Uterus (tissue), 4 donors: ENCODE data around the gene NIN. TPM values are rescaled to one million over a fixed set of nuclear protein-coding genes. Genes with fewer than 3 reads are reported as not detected.

Source experiments
- DNase-seq, 2 donors: peaks; one replicate each; pipeline ENCODE4 v3.0.0-alpha.2; 2019 to 2020
- H3K27ac ChIP-seq, 2 donors: fragments of 200-600 bp; sonication (generic); 1 replicate in 1 of 2; 2 replicates in 1 of 2; pipeline ENCODE4 v1.5.1; 2016 to 2018
- H3K27me3 ChIP-seq, 2 donors: fragments of 200-600 bp; sonication (generic); one replicate each; pipeline ENCODE4 v1.5.1; 2018 to 2019; ENCODE audit warnings: control low read depth in 1 of 2
- H3K36me3 ChIP-seq, 2 donors: fragments of 200-600 bp; sonication (generic); one replicate each; pipeline ENCODE4 v1.5.1; 2019; ENCODE audit warnings: control low read depth in 1 of 2
- H3K4me1 ChIP-seq, 2 donors: fragments of 200-600 bp; sonication (generic); one replicate each; pipeline ENCODE4 v1.5.1; 2018 to 2019; ENCODE audit warnings: control low read depth in 1 of 2
- H3K4me3 ChIP-seq, 2 donors: fragments of 200-600 bp; sonication (generic); 1 replicate in 1 of 2; 2 replicates in 1 of 2; pipeline ENCODE4 v1.5.1; 2018 to 2019; ENCODE audit warnings: mild to moderate bottlenecking in 1 of 2
- H3K9me3 ChIP-seq, 2 donors: fragments of 200-600 bp; sonication (generic); one replicate each; pipeline ENCODE4 v1.5.1; 2019; ENCODE audit warnings: control low read depth in 1 of 2
- CTCF ChIP-seq, 4 experiments: fragments of 200-600 bp in 2 of 4; fragments of 450-650 bp in 2 of 4; sonication (generic) in 2 of 4; IDR thresholded peaks; one replicate each; pipeline ENCODE4 v1.5.1; 2016 to 2019; ENCODE audit warnings: antibody characterized with exemption in 4 of 4, mild to moderate bottlenecking in 2 of 4, moderate library complexity in 1 of 4
- POLR2A ChIP-seq, 2 donors: fragments of 450-650 bp; IDR thresholded peaks; one replicate each; pipeline ENCODE4 v1.6.1; 2016; ENCODE audit warnings: antibody characterized with exemption in 2 of 2, mild to moderate bottlenecking in 1 of 2, moderate library complexity in 1 of 2
- intact Hi-C: fragments of 100-400 bp; cut with DNase I; formaldehyde crosslinking; loops from one replicate; pipeline ENCODE4 v1.15.1; 2023; ENCODE audit warnings: low total_unique reads
- total RNA-seq, 4 donors: library from RNA; depleted of rRNA in 3 of 4; stranded (reverse); fragments of >200 nt in 3 of 4; gene quantifications; one replicate each; pipeline versions ENCODE4 v1.1.0 to v1.2.4, GENCODE V29; 2014 to 2023
- donor health status: DM: yes; HTN: yes; CAD: no.

The NIN gene
- total RNA-seq, 4 donors from 2014 or later: 8.8 to 45.6 (median 34.2) TPM

- no peak for TF ChIP-seq POLR2A (IDR thresholded peaks at IDR 0.05)
- no peak for TF ChIP-seq CTCF (IDR thresholded peaks at IDR 0.05)
- Histone ChIP-seq H3K27me3 (no peaks in the 10 kb centered on the region), H3K36me3 (no peaks in the 10 kb centered on the region), H3K27ac (no peak overlapping the region), H3K4me3 (no peak overlapping the region), H3K4me1 (no peaks in the 10 kb centered on the region), H3K9me3 (no peaks in the 10 kb centered on the region)
- no peak for DNase-seq
- intact Hi-C loops: no loop called here
These were observed 113.2 kb downstream of the NIN start for GRCh38 chr14:50717811-50718210.

- no peak for TF ChIP-seq POLR2A (IDR thresholded peaks at IDR 0.05)
- peak in 3 of 4 experiments; percentile 35 to 46 (median 43) for TF ChIP-seq CTCF (IDR thresholded peaks at IDR 0.05)
- intact Hi-C loops: no loop called here
- H3K27ac ChIP-seq: no peak overlapping the region
- H3K4me3 ChIP-seq: no peak overlapping the region
- no peaks in the 10 kb centered on the region for H3K36me3 ChIP-seq
- no peaks in the 10 kb centered on the region for H3K9me3 ChIP-seq
- H3K4me1 ChIP-seq: no peaks in the 10 kb centered on the region
- DNase-seq: no peak
- H3K27me3 ChIP-seq: no peaks in the 10 kb centered on the region
These were observed 116.4 kb downstream of the NIN start for GRCh38 chr14:50714450-50715073.

- Histone ChIP-seq H3K27me3 (no peaks in the 10 kb centered on the region), H3K9me3 (no peaks in the 10 kb centered on the region), H3K27ac (no peak overlapping the region), H3K36me3 (no peaks in the 10 kb centered on the region), H3K4me3 (no peak overlapping the region), H3K4me1 (no peaks in the 10 kb centered on the region)
- no peak for TF ChIP-seq POLR2A (IDR thresholded peaks at IDR 0.05)
- no peak for TF ChIP-seq CTCF (IDR thresholded peaks at IDR 0.05)
- intact Hi-C loops: no loop called here
- no peak for DNase-seq
These were observed 119.9 kb downstream of the NIN start for GRCh38 chr14:50711043-50711442.

- no peaks in the 10 kb centered on the region for H3K36me3 ChIP-seq
- intact Hi-C loops: no loop called here
These were observed 125.9 kb downstream of the NIN start for GRCh38 chr14:50705026-50705593.

More at GRCh38 chr14:50705026-50705593, 125.9 kb downstream of the NIN start:
- no peak overlapping the region for H3K27ac ChIP-seq
- TF ChIP-seq CTCF (IDR thresholded peaks at IDR 0.05): no peak
- no peak for TF ChIP-seq POLR2A (IDR thresholded peaks at IDR 0.05)
- no peak for DNase-seq
- H3K4me1 ChIP-seq: no peaks in the 10 kb centered on the region
- no peak overlapping the region for H3K4me3 ChIP-seq
- no peaks in the 10 kb centered on the region for H3K9me3 ChIP-seq
- no peaks in the 10 kb centered on the region for H3K27me3 ChIP-seq
